OCI-LY3 (cell line): ENCODE results near the gene EIF2S1.

Source experiments
- H2AFZ ChIP-seq: fragments of 200-600, 300-600 bp; shearing (Covaris generic); 2 replicates; pipeline ENCODE4 v1.6.0; 2014; ENCODE audit warnings: antibody characterized with exemption, low read depth, low read length
- H3K27ac ChIP-seq: fragments of 200-600, 300-600 bp; sonication (generic); 2 replicates; pipeline ENCODE4 v1.5.1; 2014; ENCODE audit warnings: mild to moderate bottlenecking, low read length, moderate library complexity, mixed read lengths
- H3K27me3 ChIP-seq: fragments of 200-600, 300-600 bp; sonication (generic); 2 replicates; pipeline ENCODE4 v1.6.1; 2014; ENCODE audit warnings: low read depth, low read length, mixed read lengths
- H3K36me3 ChIP-seq: fragments of 200-600, 300-600 bp; sonication (generic); replicated peaks from 2 replicates; pipeline ENCODE3; 2014; ENCODE audit warnings: low read depth, low read length, mixed read lengths
- H3K4me1 ChIP-seq: fragments of 300-600, 200-600 bp; sonication (generic); 2 replicates; pipeline ENCODE4 v1.6.1; 2014; ENCODE audit warnings: low read length, mixed read lengths
- H3K4me2 ChIP-seq: fragments of 200-600, 300-600 bp; sonication (generic); 2 replicates; pipeline ENCODE4 v1.6.1; 2014; ENCODE audit warnings: low read length, mixed read lengths
- H3K4me3 ChIP-seq: fragments of 300-600, 200-600 bp; sonication (generic); 2 replicates; pipeline ENCODE4 v1.5.1; 2014; ENCODE audit warnings: antibody characterized with exemption, mild to moderate bottlenecking, low read length, moderate library complexity
- H3K79me2 ChIP-seq: fragments of 300-600, 200-600 bp; shearing (Covaris generic); 2 replicates; pipeline ENCODE4 v1.6.1; 2014; ENCODE audit warnings: mild to moderate bottlenecking, low read length, mixed read lengths
- H3K9ac ChIP-seq: fragments of 300-600, 200-600 bp; shearing (Covaris generic); 2 replicates; pipeline ENCODE4 v1.6.0; 2014; ENCODE audit warnings: mild to moderate bottlenecking, low read length, moderate library complexity
- H3K9me3 ChIP-seq: fragments of 200-600, 300-600 bp; shearing (Covaris generic); 2 replicates; pipeline ENCODE4 v1.6.1; 2014; ENCODE audit warnings: low read length, mixed read lengths; ENCODE audit not compliant: insufficient read depth
- H4K20me1 ChIP-seq: fragments of 200-600, 300-600 bp; sonication (generic); 2 replicates; pipeline ENCODE4 v1.6.1; 2016; ENCODE audit warnings: low read length, mixed read lengths; ENCODE audit not compliant: insufficient read depth
- CTCF ChIP-seq: fragments of 200-600, 300-600 bp; sonication (generic); IDR thresholded peaks from 2 replicates; pipeline ENCODE4 v1.5.1; 2014; ENCODE audit warnings: antibody characterized with exemption, low read length, low read depth
- EZH2phosphoT487 ChIP-seq: fragments of 200-600 bp; shearing (Covaris generic); IDR thresholded peaks from 2 replicates; pipeline ENCODE4 v1.6.1; 2018; ENCODE audit warnings: antibody characterized with exemption, mixed run types, low read depth

Gene EIF2S1

DNA sequence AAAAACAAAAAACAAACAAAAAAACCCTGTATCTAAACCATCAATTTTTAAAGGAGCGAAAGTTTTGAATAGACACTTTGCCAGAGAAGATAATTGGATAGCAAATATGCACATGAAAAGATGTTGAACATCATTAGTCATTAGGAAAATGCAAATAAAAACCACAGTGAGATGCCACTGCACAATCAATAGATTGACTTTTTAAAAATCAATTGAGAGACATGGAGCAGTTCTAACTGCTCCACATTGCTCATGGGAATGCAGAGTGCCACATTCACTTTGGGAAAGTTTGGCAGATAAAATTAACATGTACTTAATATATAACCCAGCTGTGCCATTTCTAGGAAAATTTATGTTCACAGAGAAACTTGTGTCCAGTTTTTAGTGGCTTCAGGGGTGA, 12.7 kb downstream of the EIF2S1 start:
- TF ChIP-seq CTCF = no peak
- no peak for TF ChIP-seq EZH2phosphoT487
- Histone ChIP-seq H3K9me3 (no peaks in the 10 kb centered on the region), H3K27me3 (no peaks in the 10 kb centered on the region), H3K4me3 (no peak overlapping the region), H4K20me1 (peaks cover 6% of the 10 kb centered on the region; the same call in 1 of the 2 replicates), H3K4me1 (peaks cover 8% of the 10 kb centered on the region), H3K79me2 (peaks cover 62% of the 10 kb centered on the region), H3K9ac (no peak overlapping the region), H2AFZ (no peak overlapping the region), H3K36me3 (peaks cover 66% of the 10 kb centered on the region), H3K27ac (peak overlapping the region; percentile 16; the same call in 1 of the 2 replicates), H3K4me2 (peak overlapping the region; percentile 3; the same call in 1 of the 2 replicates)

- Histone ChIP-seq H3K36me3 (peaks cover 62% of the 10 kb centered on the region), H2AFZ (no peak overlapping the region), H3K27me3 (no peaks in the 10 kb centered on the region), H3K27ac (peak overlapping the region; percentile 16; the same call in 1 of the 2 replicates), H3K4me3 (no peak overlapping the region), H3K79me2 (peaks cover 58% of the 10 kb centered on the region), H3K9me3 (no peaks in the 10 kb centered on the region), H3K4me1 (peaks cover 8% of the 10 kb centered on the region), H4K20me1 (peaks cover 4% of the 10 kb centered on the region; the same call in 1 of the 2 replicates), H3K4me2 (peak overlapping the region; percentile 3; the same call in 1 of the 2 replicates), H3K9ac (no peak overlapping the region)
- peak; percentile 18; the same call in 1 of the 2 replicates for TF ChIP-seq CTCF
- TF ChIP-seq EZH2phosphoT487 = no peak
These were observed 13.2 kb downstream of the EIF2S1 start for GRCh38 chr14:67373347-67373746.

DNA sequence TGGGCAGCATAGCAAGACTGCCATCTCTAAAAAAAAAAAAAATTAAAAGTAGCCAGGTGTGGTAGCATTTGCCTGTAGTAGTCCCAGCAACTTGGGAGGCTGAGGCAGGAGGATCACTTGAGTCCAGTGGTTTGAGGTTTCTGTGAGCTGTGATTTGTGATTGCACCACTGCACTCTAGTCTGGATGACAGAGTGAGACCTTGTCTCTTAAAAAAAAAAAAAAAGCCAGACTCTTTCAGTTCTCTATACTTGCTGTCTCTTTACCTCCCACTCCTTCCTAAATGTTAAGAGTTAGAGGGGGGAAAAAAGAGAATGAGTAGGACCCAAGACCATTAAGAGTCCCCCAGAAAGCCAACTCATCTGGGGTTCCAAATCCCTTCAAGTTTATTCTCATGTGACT, 17.8 kb downstream of the EIF2S1 start:
- Histone ChIP-seq H3K4me3 (no peak overlapping the region), H3K4me1 (peaks cover 6% of the 10 kb centered on the region), H3K79me2 (peaks cover 22% of the 10 kb centered on the region), H3K27me3 (no peaks in the 10 kb centered on the region), H4K20me1 (peaks cover 4% of the 10 kb centered on the region; the same call in 1 of the 2 replicates), H3K9me3 (no peaks in the 10 kb centered on the region), H2AFZ (no peak overlapping the region), H3K27ac (no peak overlapping the region), H3K9ac (no peak overlapping the region), H3K4me2 (no peak overlapping the region), H3K36me3 (peaks cover 67% of the 10 kb centered on the region)
- no peak for TF ChIP-seq EZH2phosphoT487
- no peak for TF ChIP-seq CTCF

- no peak overlapping the region for H3K27ac ChIP-seq
- TF ChIP-seq EZH2phosphoT487 = no peak
- no peak for TF ChIP-seq CTCF
These were observed 25.0 kb downstream of the EIF2S1 start for GRCh38 chr14:67385120-67385519.

More at GRCh38 chr14:67385120-67385519, 25.0 kb downstream of the EIF2S1 start:
- no peaks in the 10 kb centered on the region for H3K27me3 ChIP-seq
- no peaks in the 10 kb centered on the region for H4K20me1 ChIP-seq
- H2AFZ ChIP-seq = no peak overlapping the region
- peaks cover 75% of the 10 kb centered on the region for H3K36me3 ChIP-seq
- H3K4me2 ChIP-seq = no peak overlapping the region
- H3K9ac ChIP-seq = no peak overlapping the region
- no peaks in the 10 kb centered on the region; the same call in 1 of the 2 replicates for H3K79me2 ChIP-seq
- no peak overlapping the region for H3K4me3 ChIP-seq
- no peaks in the 10 kb centered on the region for H3K4me1 ChIP-seq
- no peaks in the 10 kb centered on the region for H3K9me3 ChIP-seq
